Natural killer cell (primary cell): ENCODE data around the gene ABCC1. TPM values are rescaled to one million over a fixed set of nuclear protein-coding genes. Genes with fewer than 3 reads are reported as not detected.

Source experiments
- ATAC-seq, 3 donors: fragments of 150-1000 bp in 2 of 3; fragments of 200-7000 bp in 1 of 3; cut with Tn5 transposase; 1 replicate in 1 of 3; 2 replicates in 2 of 3; pipeline ENCODE4 v1.10.0; 2021; ENCODE audit warnings: mild to moderate bottlenecking in 2 of 3, moderate library complexity in 2 of 3
- DNase-seq, 2 donors: peaks; one replicate each; pipeline versions ENCODE4 v3.0.0 to v3.0.0-alpha.2; 2013 to 2021; ENCODE audit warnings: mixed read lengths in 1 of 2
- H3K27ac ChIP-seq: one replicate; pipeline ENCODE4 v1.5.1; 2013; ENCODE audit warnings: mild to moderate bottlenecking, low read length
- H3K27me3 ChIP-seq: one replicate; pipeline ENCODE4 v1.6.1; 2013; ENCODE audit warnings: low read length; ENCODE audit not compliant: control insufficient read depth, insufficient read depth
- H3K36me3 ChIP-seq: one replicate; pipeline ENCODE4 v1.6.1; 2013; ENCODE audit warnings: low read length; ENCODE audit not compliant: control insufficient read depth, insufficient read depth
- H3K4me1 ChIP-seq: one replicate; pipeline ENCODE4 v1.6.1; 2013; ENCODE audit warnings: low read length; ENCODE audit not compliant: control insufficient read depth, insufficient read depth
- H3K4me3 ChIP-seq: one replicate; pipeline ENCODE4 v1.5.1; 2013; ENCODE audit warnings: low read length
- H3K9me3 ChIP-seq: one replicate; pipeline ENCODE4 v1.6.1; 2013; ENCODE audit warnings: low read length; ENCODE audit not compliant: control insufficient read depth, insufficient read depth
- H3K27ac Mint-ChIP-seq, 2 donors: one replicate each; pipeline ENCODE4 v1.8.0; 2022; ENCODE audit warnings: mild to moderate bottlenecking in 2 of 2, mixed read lengths in 2 of 2, moderate library complexity in 1 of 2
- H3K27me3 Mint-ChIP-seq, 2 donors: one replicate each; pipeline ENCODE4 v1.8.0; 2022; ENCODE audit warnings: low read depth in 2 of 2, mixed read lengths in 2 of 2
- H3K36me3 Mint-ChIP-seq: one replicate; pipeline ENCODE4 v1.8.0; 2022; ENCODE audit warnings: mixed read lengths
- H3K4me1 Mint-ChIP-seq, 2 donors: one replicate each; pipeline ENCODE4 v1.8.0; 2022; ENCODE audit warnings: mixed read lengths in 2 of 2
- H3K4me3 Mint-ChIP-seq: one replicate; pipeline ENCODE4 v1.8.0; 2022; ENCODE audit warnings: mild to moderate bottlenecking, moderate library complexity, mixed read lengths
- H3K9me3 Mint-ChIP-seq, 2 donors: one replicate each; pipeline ENCODE4 v1.8.0; 2022; ENCODE audit warnings: mixed read lengths in 2 of 2
- WGBS: methylation state at CpG from one replicate; pipeline ENCODE4 v1.1.7; 2013; ENCODE audit warnings: missing lambda C conversion rate; ENCODE audit not compliant: insufficient coverage; 5-methylcytosine and 5-hydroxymethylcytosine counted together
- intact Hi-C: fragments of 100-400 bp; cut with micrococcal nuclease; formaldehyde crosslinking; loops from one replicate; pipeline ENCODE4 v1.14.2; 2022
- total RNA-seq, 4 donors: library from RNA; stranded (reverse); fragments of 120-200 nt in 1 of 4; gene quantifications; one replicate each; pipeline versions ENCODE4 v1.2.3 to v1.2.4, GENCODE V29; 2013 to 2022
- TF ChIP-seq, protein P1 (sequence below): fragments of 200-600 bp; IDR thresholded peaks from one replicate; pipeline ENCODE4 v1.8.0; 2022; ENCODE audit warnings: antibody characterized with exemption

ABCC1 gene
- total RNA-seq, 3 donors from 2014 or later (not counting 1 experiment from before 2014, with no cell fraction given), result 24.5 to 53.9 (median 27.9) TPM

DNA sequence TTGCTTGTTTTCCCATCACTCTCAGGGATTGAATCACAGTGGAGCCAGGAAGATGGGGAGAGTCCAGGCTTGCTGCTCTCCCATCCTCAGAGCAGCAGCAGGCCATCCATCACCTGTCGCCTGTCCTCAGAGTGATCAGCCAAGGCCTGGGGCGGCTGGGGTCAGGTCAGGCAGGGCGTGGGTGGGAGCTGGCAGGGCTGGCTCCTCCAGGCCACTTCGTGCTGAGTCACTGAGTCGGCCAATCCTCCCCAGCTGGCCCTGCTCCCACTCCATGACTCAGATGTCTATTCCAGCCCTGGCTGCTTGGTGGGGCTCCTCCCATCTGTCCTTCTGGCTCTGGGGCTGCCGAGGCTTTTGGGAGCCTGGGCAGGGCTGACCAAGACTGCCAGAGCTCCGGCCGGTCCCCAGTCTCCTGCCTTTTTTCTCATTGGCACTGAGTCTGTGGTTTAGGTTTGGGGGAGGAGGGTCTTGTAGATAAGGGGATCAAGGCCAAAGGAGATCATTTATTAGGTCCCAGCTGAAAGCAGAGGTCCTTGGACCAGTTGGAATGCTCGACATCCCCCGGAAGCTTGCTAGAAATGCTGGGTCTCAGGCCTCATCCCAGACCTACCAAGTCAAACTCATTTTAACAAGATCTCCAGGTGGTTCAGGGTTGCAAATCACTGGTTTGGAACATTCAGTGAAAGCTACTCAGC lies 72.7 kb downstream of the ABCC1 start:
- Histone ChIP-seq H3K27ac (no peak overlapping the region), H3K36me3 (peaks cover 24% of the 10 kb centered on the region), H3K27me3 (no peaks in the 10 kb centered on the region), H3K9me3 (no peaks in the 10 kb centered on the region), H3K4me1 (peaks cover 15% of the 10 kb centered on the region), H3K4me3 (no peak overlapping the region)
- TF ChIP-seq, protein P1, sequence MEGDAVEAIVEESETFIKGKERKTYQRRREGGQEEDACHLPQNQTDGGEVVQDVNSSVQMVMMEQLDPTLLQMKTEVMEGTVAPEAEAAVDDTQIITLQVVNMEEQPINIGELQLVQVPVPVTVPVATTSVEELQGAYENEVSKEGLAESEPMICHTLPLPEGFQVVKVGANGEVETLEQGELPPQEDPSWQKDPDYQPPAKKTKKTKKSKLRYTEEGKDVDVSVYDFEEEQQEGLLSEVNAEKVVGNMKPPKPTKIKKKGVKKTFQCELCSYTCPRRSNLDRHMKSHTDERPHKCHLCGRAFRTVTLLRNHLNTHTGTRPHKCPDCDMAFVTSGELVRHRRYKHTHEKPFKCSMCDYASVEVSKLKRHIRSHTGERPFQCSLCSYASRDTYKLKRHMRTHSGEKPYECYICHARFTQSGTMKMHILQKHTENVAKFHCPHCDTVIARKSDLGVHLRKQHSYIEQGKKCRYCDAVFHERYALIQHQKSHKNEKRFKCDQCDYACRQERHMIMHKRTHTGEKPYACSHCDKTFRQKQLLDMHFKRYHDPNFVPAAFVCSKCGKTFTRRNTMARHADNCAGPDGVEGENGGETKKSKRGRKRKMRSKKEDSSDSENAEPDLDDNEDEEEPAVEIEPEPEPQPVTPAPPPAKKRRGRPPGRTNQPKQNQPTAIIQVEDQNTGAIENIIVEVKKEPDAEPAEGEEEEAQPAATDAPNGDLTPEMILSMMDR, result no peak
- Mint-ChIP-seq H3K4me1 (peaks cover 12 to 19% of the 10 kb centered on the region in 2 donors), H3K4me3 (no peak overlapping the region), H3K36me3 (peaks cover 7% of the 10 kb centered on the region), H3K27ac (no peak overlapping the region), H3K9me3 (no peaks in the 10 kb centered on the region), H3K27me3 (no peaks in the 10 kb centered on the region)
- intact Hi-C loops, result no loop called here
- WGBS, result 67% methylated on average over 10 of the region's 10 CpGs
- DNase-seq, result no peak
- no peak for ATAC-seq

DNA sequence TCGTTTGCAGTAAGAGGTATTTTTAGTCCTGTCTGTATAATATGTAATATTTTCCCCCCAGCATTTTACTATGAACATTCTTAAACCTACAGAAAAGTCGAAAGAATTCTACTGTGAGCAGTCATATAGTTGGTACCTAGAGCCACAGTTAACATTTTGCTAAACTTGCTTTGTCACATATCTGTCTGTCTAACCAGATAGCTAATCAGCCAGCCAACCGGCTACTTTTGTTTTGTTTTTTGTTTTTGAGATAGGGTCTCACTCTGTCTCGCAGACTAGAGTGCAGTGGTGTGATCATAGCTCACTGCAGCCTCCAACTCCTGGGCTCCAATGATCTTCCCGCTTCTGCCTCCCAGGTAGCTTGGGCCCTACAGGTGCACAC lies 73.3 kb downstream of the ABCC1 start:
- no peak overlapping the region for H3K27ac Mint-ChIP-seq
- no peak for ATAC-seq
- Histone ChIP-seq H3K27ac (no peak overlapping the region), H3K4me3 (no peak overlapping the region), H3K36me3 (peaks cover 20% of the 10 kb centered on the region), H3K27me3 (no peaks in the 10 kb centered on the region), H3K9me3 (no peaks in the 10 kb centered on the region), H3K4me1 (peaks cover 18% of the 10 kb centered on the region)
- H3K36me3 Mint-ChIP-seq, result peaks cover 7% of the 10 kb centered on the region
- H3K4me1 Mint-ChIP-seq, result peaks cover 18 to 23% of the 10 kb centered on the region in 2 donors
- H3K4me3 Mint-ChIP-seq, result no peak overlapping the region
- DNase-seq, result no peak
- 93% methylated on average over 4 of the region's 5 CpGs for WGBS
- TF ChIP-seq, protein P1, result no peak
- H3K27me3 Mint-ChIP-seq, result no peaks in the 10 kb centered on the region
- no peaks in the 10 kb centered on the region for H3K9me3 Mint-ChIP-seq
- intact Hi-C loops, result no loop called here

DNA sequence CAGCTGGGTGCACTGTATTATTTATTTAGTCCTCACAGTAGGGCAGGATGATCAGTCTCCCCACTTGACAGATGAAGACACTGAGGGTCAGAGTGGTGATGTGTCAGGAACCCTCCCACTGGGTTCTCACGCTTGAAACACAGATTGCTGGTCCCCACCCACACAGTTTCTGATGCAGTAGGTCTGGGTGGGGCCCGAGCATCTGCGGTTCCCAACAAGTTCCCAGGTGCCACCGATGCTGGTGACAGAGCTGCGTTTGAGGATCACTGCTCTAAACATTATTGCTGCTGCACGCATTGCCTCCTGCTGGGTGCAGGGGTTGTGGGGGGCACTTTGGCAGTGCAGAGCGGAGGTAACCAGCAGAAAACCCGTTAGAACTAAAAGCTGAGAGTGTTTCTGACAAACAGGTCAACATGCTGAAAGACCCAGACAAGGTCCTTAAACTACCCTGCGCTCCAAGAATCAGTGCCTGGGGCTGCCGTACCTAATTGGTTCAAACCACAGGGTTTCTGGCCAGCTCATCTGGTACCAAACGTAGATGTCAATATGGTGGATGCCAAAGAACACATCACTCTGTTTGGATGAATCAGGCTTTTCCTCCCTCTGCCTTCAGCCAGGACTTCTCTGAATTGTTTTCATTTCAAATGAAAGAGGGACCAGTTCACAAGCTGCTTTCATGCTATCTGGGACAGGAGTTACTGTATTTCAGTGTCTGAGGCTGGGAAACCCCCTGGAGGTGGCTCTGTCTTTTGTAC lies 76.0 kb downstream of the ABCC1 start:
- no peaks in the 10 kb centered on the region for H3K27me3 ChIP-seq
- peaks cover 34 to 35% of the 10 kb centered on the region in 2 donors for H3K4me1 Mint-ChIP-seq
- peak overlapping the region; percentile 42 for H3K4me3 Mint-ChIP-seq
- H3K4me3 ChIP-seq, result no peak overlapping the region
- H3K27me3 Mint-ChIP-seq, result no peaks in the 10 kb centered on the region
- ATAC-seq, result peak; percentile 52 to 68 (median 60)
- H3K27ac Mint-ChIP-seq, result peak overlapping the region in 1 of 2 donors; percentile 70
- DNase-seq, result peak in 1 of 2 donors; percentile 76
- H3K36me3 ChIP-seq, result peaks cover 4% of the 10 kb centered on the region
- TF ChIP-seq, protein P1, result no peak
- 67% methylated on average over 11 of the region's 11 CpGs for WGBS
- H3K9me3 Mint-ChIP-seq, result no peaks in the 10 kb centered on the region
- H3K4me1 ChIP-seq, result peaks cover 31% of the 10 kb centered on the region
- H3K9me3 ChIP-seq, result no peaks in the 10 kb centered on the region
- intact Hi-C loops, result no loop called here
- H3K27ac ChIP-seq, result peak overlapping the region; percentile 19
- H3K36me3 Mint-ChIP-seq, result peaks cover 7% of the 10 kb centered on the region
